ENCODE results near the gene HSD11B1. TPM values are rescaled to one million over a fixed set of nuclear protein-coding genes. Genes with fewer than 3 reads are reported as not detected.

HSD11B1 gene
- total RNA-seq, 2 donors from 2014 or later = 0.61 to 0.87 TPM

- no peak for DNase-seq
- no peak for ATAC-seq
- intact Hi-C loops (cut with DNase I, micrococcal nuclease) = no loop called here
Measured at GRCh38 chr1:209717818-209718217, 13.2 kb downstream of the HSD11B1 start.

GRCh38 chr1:209720326-209720725, 15.7 kb downstream of the HSD11B1 start:
- ATAC-seq (no peak), DNase-seq (no peak)
- intact Hi-C loops (cut with DNase I, micrococcal nuclease) = no loop called here

- no peak for ATAC-seq
- intact Hi-C loops (cut with DNase I, micrococcal nuclease) = no loop called here
- no peak for DNase-seq
Measured at GRCh38 chr1:209720826-209721225, 16.2 kb downstream of the HSD11B1 start.

- ATAC-seq (no peak), DNase-seq (no peak)
- intact Hi-C loops (cut with DNase I, micrococcal nuclease) = no loop called here
Measured at GRCh38 chr1:209721323-209721722, 16.7 kb downstream of the HSD11B1 start.

GRCh38 chr1:209723265-209723664, 18.6 kb downstream of the HSD11B1 start:
- intact Hi-C loops (cut with DNase I, micrococcal nuclease) = no loop called here
- no peak for DNase-seq
- no peak for ATAC-seq

- DNase-seq (no peak), ATAC-seq (no peak)
- intact Hi-C loops (cut with DNase I, micrococcal nuclease) = no loop called here
Measured at GRCh38 chr1:209723756-209724693, 19.4 kb downstream of the HSD11B1 start.

- intact Hi-C loops (cut with DNase I, micrococcal nuclease) = no loop called here
- DNase-seq (no peak), ATAC-seq (no peak)
Measured at GRCh38 chr1:209727286-209727685, 22.6 kb downstream of the HSD11B1 start.

- intact Hi-C loops (cut with DNase I, micrococcal nuclease) = no loop called here
- ATAC-seq (no peak), DNase-seq (no peak)
Measured at GRCh38 chr1:209727785-209728184, 23.1 kb downstream of the HSD11B1 start.

- no peak for ATAC-seq
- intact Hi-C loops (cut with DNase I, micrococcal nuclease) = no loop called here
- no peak for DNase-seq
Measured at GRCh38 chr1:209728466-209728865, 23.8 kb downstream of the HSD11B1 start.

- intact Hi-C loops (cut with DNase I, micrococcal nuclease) = no loop called here
- DNase-seq (no peak), ATAC-seq (no peak)
Measured at GRCh38 chr1:209729436-209729835, 24.8 kb downstream of the HSD11B1 start.

- DNase-seq = no peak
- intact Hi-C loops (cut with DNase I, micrococcal nuclease) = no loop called here
- no peak for ATAC-seq
Measured at GRCh38 chr1:209732725-209733124, 28.1 kb downstream of the HSD11B1 start.

- ATAC-seq (no peak), DNase-seq (no peak)
- intact Hi-C loops (cut with DNase I, micrococcal nuclease) = no loop called here
Measured at GRCh38 chr1:209733409-209734192, 29.0 kb downstream of the HSD11B1 start.

GRCh38 chr1:209736490-209737117, 32.0 kb downstream of the HSD11B1 start:
- DNase-seq (no peak), ATAC-seq (no peak)
- intact Hi-C loops (cut with DNase I, micrococcal nuclease) = no loop called here

GRCh38 chr1:209737118-209737505, 32.5 kb downstream of the HSD11B1 start:
- ATAC-seq (no peak), DNase-seq (no peak)
- intact Hi-C loops (cut with DNase I, micrococcal nuclease) = no loop called here

- no peak for ATAC-seq
- intact Hi-C loops (cut with DNase I, micrococcal nuclease) = no loop called here
- no peak for DNase-seq
Measured at GRCh38 chr1:209738270-209738669, 33.6 kb downstream of the HSD11B1 start.

- ATAC-seq = no peak
- no peak for DNase-seq
- intact Hi-C loops (cut with DNase I, micrococcal nuclease) = no loop called here
Measured at GRCh38 chr1:209741193-209741592, 36.5 kb downstream of the HSD11B1 start.

GRCh38 chr1:209741889-209742288, 37.2 kb downstream of the HSD11B1 start:
- ATAC-seq (no peak), DNase-seq (no peak)
- intact Hi-C loops (cut with DNase I, micrococcal nuclease) = no loop called here

GRCh38 chr1:209742409-209743144, 37.9 kb downstream of the HSD11B1 start:
- DNase-seq (no peak), ATAC-seq (no peak)
- intact Hi-C loops (cut with DNase I, micrococcal nuclease) = no loop called here

GRCh38 chr1:209743145-209743482, 38.5 kb downstream of the HSD11B1 start:
- ATAC-seq (no peak), DNase-seq (no peak)
- intact Hi-C loops (cut with DNase I, micrococcal nuclease) = no loop called here

Measured in left colon (tissue), 2 donors.